GM12878 (cell line): ENCODE results near the gene EXOC3L4. TPM values are rescaled to one million over a fixed set of nuclear protein-coding genes. Genes with fewer than 3 reads are reported as not detected.
A peak's percentile ranks its signal among the peaks of the same experiment; 100 is the strongest.

Experiments used
- ATAC-seq: fragments of 200-7000 bp; cut with Tn5 transposase; 3 replicates; pipeline ENCODE4 v1.9.1; 2020; ENCODE audit warnings: mild to moderate bottlenecking, moderate library complexity
- BruUV-seq: library from RNA; stranded (reverse); fragments of 400-500 nt; replicated peaks from 2 replicates; lab custom pipeline; 2021; lab: Mats Ljungman, UMichigan
- CTCF ChIA-PET: fragments of 300-600 bp; sonication (Branson Sonifier 250); formaldehyde crosslinking; extraction: SDS; loops from one replicate; lab custom pipeline; 2021; ENCODE audit warnings: inconsistent platforms; lab: Yijun Ruan, JAX
- POLR2A ChIA-PET: fragments of 350-600 bp; formaldehyde crosslinking; extraction: SDS; loops from one replicate; lab custom pipeline; 2021; ENCODE audit warnings: inconsistent platforms; lab: Charles Lee
- RAD21 ChIA-PET: fragments of 300-600 bp; sonication (Branson Sonifier 250); formaldehyde crosslinking; loops from one replicate; lab custom pipeline; 2023; ENCODE audit warnings: antibody characterized with exemption; ENCODE audit not compliant: unreplicated experiment; lab: Charles Lee
- SMC1A ChIA-PET: fragments of 300-600 bp; sonication (Branson Sonifier 250); formaldehyde crosslinking; loops from one replicate; lab custom pipeline; 2023; ENCODE audit not compliant: unreplicated experiment, uncharacterized antibody; lab: Charles Lee
- DNase-seq: peaks from one replicate; pipeline ENCODE4 v3.0.0-alpha.2; 2011; ENCODE audit warnings: low read depth, low spot score
- FAIRE-seq: peaks from 3 replicates; lab custom pipeline; 2011; peaks lifted over from hg19 to GRCh38; lab: Jason Lieb, UNC
- H2AFZ ChIP-seq: 2 replicates; pipeline ENCODE4 v1.6.0; 2011; ENCODE audit warnings: low read depth, low read length, control low read depth; ENCODE audit not compliant: control insufficient read depth
- H3K27ac ChIP-seq: 2 replicates; pipeline ENCODE4 v1.5.1; 2011; ENCODE audit warnings: control low read depth; ENCODE audit not compliant: control insufficient read depth, insufficient read depth
- H3K27me3 ChIP-seq, 2 experiments: replicated peaks in 1 of 2; 2 replicates each; pipeline versions ENCODE4 v1.6.0 to v1.6.1; 2011; ENCODE audit warnings: low read length in 1 of 2; ENCODE audit not compliant: control insufficient read depth in 2 of 2, insufficient read depth in 2 of 2
- H3K36me3 ChIP-seq, 2 experiments: 2 replicates each; pipeline ENCODE4 v1.5.1; 2011; ENCODE audit warnings: low read length in 1 of 2; ENCODE audit not compliant: control insufficient read depth in 2 of 2, insufficient read depth in 2 of 2
- H3K4me1 ChIP-seq: 2 replicates; pipeline ENCODE4 v1.6.1; 2011; ENCODE audit warnings: mild to moderate bottlenecking, low read length, moderate library complexity, mixed read lengths; ENCODE audit not compliant: control insufficient read depth, insufficient read depth
- H3K4me2 ChIP-seq: 2 replicates; pipeline ENCODE4 v1.6.0; 2011; ENCODE audit warnings: control low read depth; ENCODE audit not compliant: control insufficient read depth, insufficient read depth
- H3K4me3 ChIP-seq: fragments of 200-600 bp; sonication (generic); 2 replicates; pipeline ENCODE4 v1.5.1; 2016
- H3K79me2 ChIP-seq: 2 replicates; pipeline ENCODE4 v1.6.0; 2011; ENCODE audit warnings: low read length; ENCODE audit not compliant: control insufficient read depth, insufficient read depth
- H3K9ac ChIP-seq: 2 replicates; pipeline ENCODE4 v1.8.0; 2011; ENCODE audit warnings: low read length, control low read depth, mixed read lengths; ENCODE audit not compliant: control insufficient read depth, insufficient read depth
- H3K9me3 ChIP-seq: replicated peaks from 3 replicates; pipeline ENCODE4 v1.5.1; 2011; ENCODE audit warnings: mild to moderate bottlenecking, low read length; ENCODE audit not compliant: control insufficient read depth, insufficient read depth
- H4K20me1 ChIP-seq: 2 replicates; pipeline ENCODE4 v1.6.0; 2011; ENCODE audit not compliant: control insufficient read depth, insufficient read depth
- ATF7 ChIP-seq: fragments of 450-650 bp; IDR thresholded peaks from 2 replicates; pipeline ENCODE4 v1.6.1; 2016; ENCODE audit warnings: low read depth, mild to moderate bottlenecking
- CHD1 ChIP-seq: IDR thresholded peaks from 2 replicates; pipeline ENCODE4 v1.6.1; 2012; ENCODE audit warnings: low read depth, low read length, improper control_type of control experiment
- GABPA ChIP-seq: IDR thresholded peaks from 2 replicates; pipeline ENCODE4 v1.6.1; 2014; ENCODE audit warnings: antibody characterized with exemption, low read depth, mild to moderate bottlenecking, inconsistent platforms
- NBN ChIP-seq: fragments of 450-650 bp; IDR thresholded peaks from 2 replicates; pipeline ENCODE4 v1.6.1; 2016
- POLR2AphosphoS5 ChIP-seq: IDR thresholded peaks from 2 replicates; pipeline ENCODE4 v1.6.1; 2011; ENCODE audit warnings: mild to moderate bottlenecking, low read length, inconsistent platforms
- SREBF2 ChIP-seq: IDR thresholded peaks from 2 replicates; pipeline ENCODE4 v1.6.1; 2012; ENCODE audit warnings: mild to moderate bottlenecking, low read length
- TAF1 ChIP-seq: IDR thresholded peaks from 2 replicates; pipeline ENCODE4 v1.6.1; 2011; ENCODE audit warnings: mild to moderate bottlenecking, low read depth, low read length, borderline replicate concordance
- TARDBP ChIP-seq: IDR thresholded peaks from 2 replicates; pipeline ENCODE4 v1.6.1; 2016; ENCODE audit warnings: borderline replicate concordance
- WGBS: methylation state at CpG from one replicate; pipeline ENCODE4 v1.1.6; 2016; ENCODE audit warnings: low lambda C conversion rate; ENCODE audit not compliant: insufficient replicate concordance, insufficient coverage; ENCODE audit errors: missing lambda C conversion rate; 5-methylcytosine and 5-hydroxymethylcytosine counted together
- in situ Hi-C: fragments of 300-500 bp; cut with MboI; formaldehyde crosslinking; loops from 9 replicates; pipeline ENCODE4 v1.14.3; 2018; ENCODE audit warnings: mixed read lengths
- intact Hi-C: fragments of 100-400 bp; cut with micrococcal nuclease; formaldehyde crosslinking; loops from one replicate; pipeline ENCODE4 v1.14.2; 2022; ENCODE audit not compliant: unreplicated experiment
- polyA plus RNA-seq, 11 experiments: library from polyadenylated mRNA; depleted of rRNA in 4 of 11; unstranded in 6 of 11; stranded (reverse) in 5 of 11; fragments of >200 nt; fragmentation: Nextera tagmentation in 4 of 11; fragmentation: Illumina TruSeq in 1 of 11; extraction: Ambion mirVana in 4 of 11; extraction: Trizol in 1 of 11; gene quantifications; 1 replicate in 1 of 11; 2 replicates in 10 of 11; pipeline versions ENCODE4 v1.2.1 to v1.2.3, GENCODE V29; 2011 to 2016; ENCODE audit warnings: inconsistent platforms in 2 of 11, missing spikeins in 2 of 11, low read depth in 1 of 11
- total RNA-seq, 4 experiments: library from RNA; depleted of rRNA in 3 of 4; stranded (reverse); fragments of >200 nt in 3 of 4; fragmentation: Illumina TruSeq in 1 of 4; extraction: Trizol in 1 of 4; gene quantifications; 2 replicates each; pipeline versions ENCODE4 v1.2.1 to v1.2.3, GENCODE V29; 2013 to 2021
- TF ChIP-seq, protein P1 (sequence below): IDR thresholded peaks from 2 replicates; pipeline ENCODE4 v1.6.1; 2012; ENCODE audit warnings: low read length, inconsistent platforms
- TF ChIP-seq, protein P2 (sequence below): fragments of 450-650 bp; formaldehyde crosslinking; IDR thresholded peaks from 2 replicates; pipeline ENCODE4 v1.4.0; 2022; ENCODE audit warnings: mild to moderate bottlenecking, moderate library complexity
- TF ChIP-seq, protein P3 (sequence below), 3 experiments: IDR thresholded peaks in 2 of 3; conservative IDR thresholded peaks in 1 of 3; 2 replicates each; pipeline ENCODE4 v1.5.1; 2011; ENCODE audit warnings: low read depth in 3 of 3, low read length in 3 of 3, mild to moderate bottlenecking in 3 of 3, control low read depth in 2 of 3, moderate library complexity in 2 of 3, inconsistent platforms in 1 of 3, mixed read lengths in 1 of 3; ENCODE audit not compliant: control insufficient read depth in 2 of 3, insufficient read depth in 1 of 3; ENCODE audit errors: extremely low read depth in 1 of 3

Gene EXOC3L4
- total and polyA plus RNA-seq, 10 of the 15 experiments (the other 5 are each of a cell fraction or from before 2014, with no cell fraction given), result not detected

DNA sequence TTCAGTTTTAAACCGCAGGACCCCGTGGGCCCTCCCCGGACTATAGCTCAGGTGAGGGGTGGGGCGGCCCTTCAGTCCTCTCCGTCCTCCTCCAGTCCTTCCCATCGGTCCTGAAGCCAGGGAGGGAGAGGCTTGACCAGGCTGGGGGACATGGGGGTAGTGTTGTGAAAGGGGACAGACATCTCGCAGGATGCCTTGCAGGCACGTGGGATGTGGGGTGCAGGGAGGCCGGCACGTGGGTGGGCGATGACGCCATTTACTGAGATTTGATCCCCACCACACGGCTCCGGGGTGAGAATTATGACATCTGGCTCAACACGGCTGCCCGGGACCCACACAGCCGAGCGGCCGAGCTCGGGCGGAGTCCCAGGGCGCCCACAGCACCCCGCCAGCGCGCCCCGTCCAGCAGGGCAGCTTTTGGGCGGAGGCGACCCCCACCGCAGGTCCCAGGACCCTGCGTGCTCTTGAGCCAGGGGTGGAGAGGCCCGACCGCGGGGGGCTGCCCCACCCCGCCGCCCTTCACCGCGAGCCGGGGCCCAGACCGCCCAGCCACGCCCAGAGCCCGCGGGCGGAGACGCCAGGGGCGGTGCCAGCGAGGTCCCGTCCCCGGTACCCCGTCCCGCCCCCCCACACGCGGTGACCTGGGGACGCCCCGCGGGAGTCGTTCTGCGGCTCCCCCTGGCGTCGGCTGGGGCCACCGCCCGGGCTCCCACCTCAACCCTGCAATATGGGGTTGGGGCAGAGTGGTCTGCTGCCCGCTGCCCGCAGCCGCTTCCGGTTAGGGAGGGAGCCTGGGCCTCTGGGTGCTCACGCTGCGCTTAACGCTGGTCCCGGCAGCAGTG, 3.3 kb upstream of the EXOC3L4 start (continued):
- TF ChIP-seq, protein P1, sequence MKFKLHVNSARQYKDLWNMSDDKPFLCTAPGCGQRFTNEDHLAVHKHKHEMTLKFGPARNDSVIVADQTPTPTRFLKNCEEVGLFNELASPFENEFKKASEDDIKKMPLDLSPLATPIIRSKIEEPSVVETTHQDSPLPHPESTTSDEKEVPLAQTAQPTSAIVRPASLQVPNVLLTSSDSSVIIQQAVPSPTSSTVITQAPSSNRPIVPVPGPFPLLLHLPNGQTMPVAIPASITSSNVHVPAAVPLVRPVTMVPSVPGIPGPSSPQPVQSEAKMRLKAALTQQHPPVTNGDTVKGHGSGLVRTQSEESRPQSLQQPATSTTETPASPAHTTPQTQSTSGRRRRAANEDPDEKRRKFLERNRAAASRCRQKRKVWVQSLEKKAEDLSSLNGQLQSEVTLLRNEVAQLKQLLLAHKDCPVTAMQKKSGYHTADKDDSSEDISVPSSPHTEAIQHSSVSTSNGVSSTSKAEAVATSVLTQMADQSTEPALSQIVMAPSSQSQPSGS, result no peak
- TF ChIP-seq, protein P2, sequence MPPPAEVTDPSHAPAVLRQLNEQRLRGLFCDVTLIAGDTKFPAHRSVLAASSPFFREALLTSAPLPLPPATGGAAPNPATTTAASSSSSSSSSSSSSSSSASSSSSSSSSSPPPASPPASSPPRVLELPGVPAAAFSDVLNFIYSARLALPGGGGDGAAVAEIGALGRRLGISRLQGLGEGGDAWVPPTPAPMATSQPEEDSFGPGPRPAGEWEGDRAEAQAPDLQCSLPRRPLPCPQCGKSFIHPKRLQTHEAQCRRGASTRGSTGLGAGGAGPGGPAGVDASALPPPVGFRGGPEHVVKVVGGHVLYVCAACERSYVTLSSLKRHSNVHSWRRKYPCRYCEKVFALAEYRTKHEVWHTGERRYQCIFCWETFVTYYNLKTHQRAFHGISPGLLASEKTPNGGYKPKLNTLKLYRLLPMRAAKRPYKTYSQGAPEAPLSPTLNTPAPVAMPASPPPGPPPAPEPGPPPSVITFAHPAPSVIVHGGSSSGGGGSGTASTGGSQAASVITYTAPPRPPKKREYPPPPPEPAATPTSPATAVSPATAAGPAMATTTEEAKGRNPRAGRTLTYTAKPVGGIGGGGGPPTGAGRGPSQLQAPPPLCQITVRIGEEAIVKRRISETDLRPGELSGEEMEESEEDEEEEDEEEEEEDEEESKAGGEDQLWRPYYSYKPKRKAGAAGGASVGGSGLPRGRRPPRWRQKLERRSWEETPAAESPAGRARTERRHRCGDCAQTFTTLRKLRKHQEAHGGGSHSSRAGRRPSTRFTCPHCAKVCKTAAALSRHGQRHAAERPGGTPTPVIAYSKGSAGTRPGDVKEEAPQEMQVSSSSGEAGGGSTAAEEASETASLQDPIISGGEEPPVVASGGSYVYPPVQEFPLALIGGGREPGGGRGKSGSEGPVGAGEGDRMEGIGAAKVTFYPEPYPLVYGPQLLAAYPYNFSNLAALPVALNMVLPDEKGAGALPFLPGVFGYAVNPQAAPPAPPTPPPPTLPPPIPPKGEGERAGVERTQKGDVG, result no peak
- TF ChIP-seq GABPA, result no peak
- TF ChIP-seq NBN, result no peak
- no peak for TF ChIP-seq CHD1
- TF ChIP-seq ATF7, result peak; percentile 37; the same call in 1 of the 2 replicates
- no peak for TF ChIP-seq POLR2AphosphoS5

DNA sequence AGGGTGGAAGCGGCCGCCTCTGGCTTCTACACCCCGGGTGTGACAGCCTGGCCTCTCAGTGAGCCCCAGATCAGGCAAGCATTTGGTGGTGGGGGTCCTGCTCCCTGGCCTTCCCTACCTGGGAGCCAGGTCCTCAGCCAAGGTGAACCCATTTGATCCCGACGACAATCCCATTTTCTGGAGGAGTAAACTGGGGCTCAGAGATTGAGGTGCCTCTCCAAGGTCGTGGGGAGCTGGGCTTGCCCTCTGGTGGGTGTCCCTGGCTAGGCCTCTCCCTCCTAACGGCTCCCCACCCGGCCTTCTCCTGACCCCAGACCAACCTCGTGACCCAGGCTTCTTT, 2.7 kb upstream of the EXOC3L4 start:
- no peaks in the 10 kb centered on the region for H3K79me2 ChIP-seq
- intact Hi-C loops, result no loop called here
- peak overlapping the region; percentile 98 for H3K4me2 ChIP-seq
- no peaks in the 10 kb centered on the region for H4K20me1 ChIP-seq
- H3K9me3 ChIP-seq, result no peaks in the 10 kb centered on the region
- no peak overlapping the region for H3K27ac ChIP-seq
- WGBS, result 23% methylated on average over 9 of the region's 9 CpGs
- BruUV-seq, result no TSS peak
- ChIA-PET SMC1A (no interaction called here), POLR2A (interaction anchor here (0.6 kb wide), 1 partner anchor 19 kb away, joined by 3 read pairs; no protein-coding TSS in a partner anchor), RAD21 (interaction anchor here (0.9 to 1.1 kb wide), 2 partner anchors 13 to 397 kb away, joined by 3 to 4 read pairs; no protein-coding TSS in a partner anchor), CTCF (interaction anchor here (0.7 to 2.0 kb wide), 4 partner anchors 13 to 199 kb away, joined by 3 to 9 read pairs (median 4); no protein-coding TSS in a partner anchor)
- peak overlapping the region; percentile 87 for H2AFZ ChIP-seq
- peak overlapping the region; percentile 45; the same call in 1 of the 2 replicates for H3K4me3 ChIP-seq
- H3K36me3 ChIP-seq, result no peaks in the 10 kb centered on the region
- ATAC-seq (peak; percentile 3; the same call in 2 of the 3 replicates), FAIRE-seq (no peak), DNase-seq (no peak)
- in situ Hi-C loops, result no loop called here
- H3K9ac ChIP-seq, result peak overlapping the region; percentile 19; the same call in 1 of the 2 replicates
- H3K4me1 ChIP-seq, result peaks cover 13% of the 10 kb centered on the region
- H3K27me3 ChIP-seq, result no peaks in the 10 kb centered on the region
- TF ChIP-seq TAF1, result no peak
- TF ChIP-seq TARDBP, result no peak
- TF ChIP-seq, protein P3, sequence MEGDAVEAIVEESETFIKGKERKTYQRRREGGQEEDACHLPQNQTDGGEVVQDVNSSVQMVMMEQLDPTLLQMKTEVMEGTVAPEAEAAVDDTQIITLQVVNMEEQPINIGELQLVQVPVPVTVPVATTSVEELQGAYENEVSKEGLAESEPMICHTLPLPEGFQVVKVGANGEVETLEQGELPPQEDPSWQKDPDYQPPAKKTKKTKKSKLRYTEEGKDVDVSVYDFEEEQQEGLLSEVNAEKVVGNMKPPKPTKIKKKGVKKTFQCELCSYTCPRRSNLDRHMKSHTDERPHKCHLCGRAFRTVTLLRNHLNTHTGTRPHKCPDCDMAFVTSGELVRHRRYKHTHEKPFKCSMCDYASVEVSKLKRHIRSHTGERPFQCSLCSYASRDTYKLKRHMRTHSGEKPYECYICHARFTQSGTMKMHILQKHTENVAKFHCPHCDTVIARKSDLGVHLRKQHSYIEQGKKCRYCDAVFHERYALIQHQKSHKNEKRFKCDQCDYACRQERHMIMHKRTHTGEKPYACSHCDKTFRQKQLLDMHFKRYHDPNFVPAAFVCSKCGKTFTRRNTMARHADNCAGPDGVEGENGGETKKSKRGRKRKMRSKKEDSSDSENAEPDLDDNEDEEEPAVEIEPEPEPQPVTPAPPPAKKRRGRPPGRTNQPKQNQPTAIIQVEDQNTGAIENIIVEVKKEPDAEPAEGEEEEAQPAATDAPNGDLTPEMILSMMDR (IDR thresholded peaks at IDR 0.05 in 2 of 3, conservative IDR thresholded peaks at IDR 0.05 in 1 of 3; ENCODE audit: control insufficient read depth in 2 of 3, extremely low read depth in 1 of 3, insufficient read depth in 1 of 3, low read depth in 3 of 3, low read length in 3 of 3), result no peak
- TF ChIP-seq, protein P2, result no peak
- TF ChIP-seq SREBF2, result no peak
